GM19193 (cell line): ENCODE measurements around the gene DMRT1.

Experiments used
- POLR2A ChIP-seq: IDR thresholded peaks from 4 replicates; pipeline ENCODE4 v1.6.1; 2011; ENCODE audit not compliant: insufficient read depth, insufficient read length; ENCODE audit errors: extremely low read depth

DMRT1 gene

DNA sequence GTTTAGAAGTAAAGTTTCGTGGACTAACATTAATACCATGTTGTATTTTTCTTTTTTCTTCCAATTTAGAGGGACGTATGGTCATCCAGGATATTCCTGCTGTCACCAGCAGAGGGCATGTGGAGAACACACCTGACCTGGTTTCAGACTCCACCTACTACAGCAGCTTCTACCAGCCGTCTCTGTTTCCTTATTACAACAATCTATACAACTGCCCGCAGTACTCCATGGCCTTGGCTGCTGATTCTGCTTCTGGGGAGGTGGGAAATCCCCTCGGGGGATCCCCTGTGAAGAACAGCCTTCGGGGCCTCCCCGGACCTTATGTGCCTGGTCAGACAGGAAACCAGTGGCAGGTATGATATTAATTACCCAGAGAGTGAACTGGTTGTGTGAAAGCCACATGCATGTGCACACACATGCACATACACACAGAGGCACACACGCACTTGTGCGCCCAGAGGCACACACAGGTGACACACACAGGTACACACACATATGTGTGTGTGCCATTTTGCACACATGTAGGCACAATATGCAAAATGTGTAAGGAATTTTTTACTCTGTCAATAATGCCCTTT is 52.4 kb downstream of the DMRT1 start:
- no peak for TF ChIP-seq POLR2A

DNA sequence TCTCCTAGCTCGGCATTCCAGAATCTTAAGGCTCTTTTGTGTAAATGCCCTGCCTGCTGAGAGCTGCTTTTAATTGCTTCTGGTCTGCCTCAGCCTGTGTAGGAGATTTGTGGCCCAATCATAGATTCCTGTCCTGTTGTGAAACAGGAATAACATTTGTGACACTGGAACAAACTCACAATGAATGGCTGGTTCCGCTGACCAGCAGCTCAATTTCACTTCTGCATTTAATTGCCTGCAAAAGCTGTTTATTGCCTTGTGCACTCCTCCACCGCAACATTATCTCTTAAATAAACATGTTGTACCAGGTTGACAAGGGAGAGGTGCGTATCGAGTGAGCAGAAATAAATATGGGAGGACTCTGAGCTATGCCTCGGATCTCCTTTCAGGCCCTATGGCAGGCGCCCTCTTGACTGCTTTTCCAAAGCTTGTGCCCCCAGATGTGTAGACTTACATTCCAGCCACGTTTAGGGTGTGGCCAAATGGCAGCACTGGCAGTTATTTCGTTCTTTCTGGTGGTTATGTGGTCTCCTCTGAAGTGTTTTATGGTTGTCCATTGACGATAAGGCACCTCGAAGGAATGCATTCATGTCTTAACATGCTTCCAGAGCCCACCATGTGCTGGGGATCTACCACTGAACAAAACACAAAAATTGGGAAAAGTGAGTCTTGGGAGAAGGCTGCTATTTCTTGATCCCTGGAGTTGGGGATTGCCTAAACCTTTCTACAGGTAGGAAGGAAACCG is 58.1 kb downstream of the DMRT1 start:
- TF ChIP-seq POLR2A, result no peak

DNA sequence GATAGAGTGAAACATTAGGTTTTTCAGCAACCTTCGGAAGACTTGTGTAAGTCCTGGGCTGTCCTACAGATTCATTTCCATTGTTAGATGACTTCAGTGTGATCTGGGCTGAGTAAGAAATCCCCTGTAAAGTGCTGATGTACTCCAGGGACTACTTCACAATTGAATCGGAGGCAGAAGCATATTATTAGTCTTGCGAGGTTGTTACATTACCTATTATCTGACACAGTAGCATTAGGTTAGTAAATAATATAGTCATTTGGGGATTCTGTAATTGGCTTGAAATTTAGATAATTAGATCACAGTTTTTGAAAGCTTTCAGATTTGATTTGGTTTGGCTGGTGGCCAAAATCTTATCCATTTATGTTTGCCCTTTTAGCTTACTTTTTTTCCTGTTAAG is 62.4 kb downstream of the DMRT1 start:
- TF ChIP-seq POLR2A, result no peak

DNA sequence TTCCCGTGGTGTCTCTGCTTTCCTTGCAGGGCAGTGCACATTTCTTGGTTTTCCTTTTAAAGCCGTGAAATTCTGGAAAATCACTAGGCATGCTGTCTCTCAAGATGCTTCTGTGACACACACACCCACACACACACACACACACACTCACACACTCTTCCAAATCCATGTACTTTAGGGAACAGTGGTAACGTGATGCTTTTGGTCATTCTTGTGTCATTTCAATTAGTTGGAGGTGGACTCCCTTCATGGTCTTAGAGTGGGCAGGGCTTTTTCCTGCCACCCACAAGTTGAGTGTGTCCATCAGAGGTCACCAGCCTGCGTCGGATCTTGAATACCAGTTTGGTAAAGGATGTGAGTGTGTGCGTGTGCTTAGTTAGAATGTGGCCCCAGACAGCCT is 64.4 kb downstream of the DMRT1 start:
- no peak for TF ChIP-seq POLR2A

DNA sequence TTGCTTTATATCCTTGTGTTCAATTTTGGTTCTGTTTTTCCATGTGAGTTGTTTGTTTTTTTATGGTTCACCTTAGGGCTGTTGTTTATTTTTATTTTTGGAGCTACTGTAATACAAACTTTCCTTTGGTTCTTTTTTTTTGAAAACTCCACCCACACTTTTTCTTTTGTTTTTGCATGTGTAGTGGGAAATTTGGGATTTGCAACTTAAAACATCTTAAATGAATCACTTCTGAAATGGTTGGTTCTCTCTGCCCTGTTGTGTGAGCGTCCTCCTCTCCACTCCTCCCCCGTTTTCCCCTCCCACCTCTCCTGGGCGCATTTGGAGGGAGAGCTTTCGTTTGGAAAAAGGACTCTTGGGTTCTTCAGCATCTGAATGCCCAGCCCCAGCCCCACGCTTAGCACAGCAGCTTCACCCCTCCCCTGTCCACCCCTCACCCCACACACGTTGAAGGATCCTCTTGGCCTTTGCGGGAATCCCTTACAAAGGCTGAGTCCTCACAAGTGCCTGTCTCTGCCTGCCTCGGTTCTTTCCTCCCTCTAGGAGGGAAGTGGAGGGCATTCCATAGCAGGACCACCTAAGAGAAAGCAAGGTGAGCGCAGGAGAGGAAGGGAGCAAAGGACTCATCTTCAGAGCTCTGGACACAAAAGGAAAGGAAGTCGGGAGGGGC is 67.2 kb downstream of the DMRT1 start:
- TF ChIP-seq POLR2A, result no peak

DNA sequence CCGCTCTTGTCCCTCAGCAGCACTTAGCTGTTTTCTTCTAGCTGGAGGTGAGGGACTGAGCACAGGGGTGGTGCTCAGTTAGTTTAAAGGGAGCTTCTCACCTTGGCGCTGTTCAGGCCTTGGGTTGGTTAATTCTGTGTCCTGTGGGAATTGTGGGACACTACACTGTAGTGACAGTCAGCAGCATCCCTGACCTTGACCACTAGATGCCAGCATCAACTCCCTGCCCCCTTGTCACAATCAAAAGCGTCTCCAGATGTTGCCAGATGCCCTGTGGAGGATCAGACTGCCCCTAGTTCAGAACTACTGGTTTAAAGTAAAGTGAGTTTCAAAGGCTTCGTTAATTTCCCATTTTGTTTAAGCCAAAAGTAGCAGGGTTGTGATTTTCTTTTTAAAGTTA is 69.5 kb downstream of the DMRT1 start:
- no peak for TF ChIP-seq POLR2A

DNA sequence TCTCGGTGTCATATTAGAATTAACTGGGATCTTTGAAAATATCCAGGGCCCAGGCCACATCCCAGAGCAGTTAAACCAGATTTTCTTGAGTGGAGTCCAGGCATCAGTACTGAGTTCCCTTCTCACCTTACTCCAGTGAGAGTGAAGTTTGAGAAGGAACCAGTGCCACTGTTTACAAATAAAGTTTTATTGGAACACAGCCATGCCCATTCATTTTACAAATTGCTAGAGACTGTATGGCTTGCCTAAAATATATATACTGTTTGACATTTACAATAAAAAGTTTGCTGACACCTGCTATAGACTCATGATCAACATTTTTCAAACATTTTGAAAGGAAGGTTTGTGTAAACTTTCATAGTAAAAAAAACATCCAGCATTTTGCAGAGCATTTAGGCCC is 71.3 kb downstream of the DMRT1 start:
- TF ChIP-seq POLR2A, result no peak

DNA sequence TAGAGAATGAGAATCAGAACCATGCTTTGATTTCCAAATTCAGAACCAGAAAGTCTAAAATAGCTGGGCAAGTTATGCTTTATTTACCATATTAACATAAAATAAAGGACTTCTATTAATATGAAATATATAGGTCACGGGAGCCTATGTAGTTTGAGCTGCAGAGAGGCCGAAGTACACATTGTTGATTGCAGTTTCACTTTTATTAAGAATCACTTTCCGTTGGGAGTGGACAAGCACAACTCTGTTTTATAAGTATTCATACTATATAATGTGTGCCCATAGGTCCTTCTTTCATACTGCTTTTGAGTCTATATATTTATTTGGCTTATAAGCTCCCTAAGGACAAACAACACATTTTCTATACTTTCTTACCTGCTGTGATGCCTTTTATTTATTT is 76.2 kb downstream of the DMRT1 start:
- TF ChIP-seq POLR2A, result no peak

DNA sequence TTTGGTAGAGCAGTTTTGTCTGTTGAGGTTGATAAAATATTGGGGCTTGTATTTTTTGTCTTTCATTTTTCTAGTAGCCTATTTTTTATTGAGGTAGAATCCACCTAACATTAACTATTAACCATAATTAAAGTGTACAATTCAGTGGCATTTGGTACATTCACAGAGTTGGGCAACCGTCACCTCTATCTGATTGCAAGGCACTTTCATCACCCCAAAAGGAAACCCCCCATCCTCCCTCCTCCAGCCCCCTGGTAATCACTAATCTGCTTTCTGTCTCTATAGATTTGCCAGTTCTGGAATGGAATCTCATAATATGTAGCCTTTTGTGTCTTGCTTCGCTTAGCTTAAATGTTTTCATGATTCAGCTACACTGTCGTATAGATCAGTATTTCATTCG is 79.4 kb downstream of the DMRT1 start:
- TF ChIP-seq POLR2A, result no peak

DNA sequence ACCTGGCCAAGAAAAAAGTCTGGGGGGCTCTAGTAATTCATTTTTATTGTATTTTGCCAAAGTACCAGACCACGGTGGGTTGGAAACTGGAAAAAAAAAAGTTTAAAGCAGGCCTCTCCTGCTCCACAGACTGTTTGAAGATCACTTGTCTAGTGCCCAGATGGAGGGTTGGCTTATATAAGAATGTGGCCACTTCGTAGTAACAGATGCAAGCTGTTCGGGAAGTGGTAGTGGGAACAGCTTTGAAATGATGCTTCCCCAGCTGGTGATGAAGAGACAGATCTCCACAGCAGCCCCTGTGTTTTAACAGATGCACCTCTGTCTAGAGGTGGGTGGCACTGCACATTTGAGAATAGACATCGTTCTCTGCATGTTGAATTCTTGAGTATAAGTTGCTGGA is 80.7 kb downstream of the DMRT1 start:
- no peak for TF ChIP-seq POLR2A

DNA sequence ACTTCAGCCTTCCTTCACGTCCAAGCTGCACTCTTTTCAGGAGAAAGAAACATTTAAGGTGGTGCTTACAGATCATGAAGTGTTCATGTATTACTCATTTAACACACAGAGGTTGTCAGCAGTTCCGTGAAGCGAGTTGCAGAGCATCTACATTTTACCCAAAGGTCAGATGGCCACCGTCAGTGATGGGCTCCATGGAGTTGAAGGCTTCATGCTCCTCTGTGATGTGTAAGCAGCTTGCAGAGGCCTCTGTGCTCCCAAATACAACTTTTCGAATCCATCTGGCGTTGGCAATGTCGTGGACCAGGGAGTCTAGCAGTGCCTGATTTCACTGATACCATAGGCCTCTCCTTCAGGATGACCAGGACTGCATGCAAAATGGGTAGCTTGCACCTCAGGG is 81.2 kb downstream of the DMRT1 start:
- TF ChIP-seq POLR2A, result no peak

DNA sequence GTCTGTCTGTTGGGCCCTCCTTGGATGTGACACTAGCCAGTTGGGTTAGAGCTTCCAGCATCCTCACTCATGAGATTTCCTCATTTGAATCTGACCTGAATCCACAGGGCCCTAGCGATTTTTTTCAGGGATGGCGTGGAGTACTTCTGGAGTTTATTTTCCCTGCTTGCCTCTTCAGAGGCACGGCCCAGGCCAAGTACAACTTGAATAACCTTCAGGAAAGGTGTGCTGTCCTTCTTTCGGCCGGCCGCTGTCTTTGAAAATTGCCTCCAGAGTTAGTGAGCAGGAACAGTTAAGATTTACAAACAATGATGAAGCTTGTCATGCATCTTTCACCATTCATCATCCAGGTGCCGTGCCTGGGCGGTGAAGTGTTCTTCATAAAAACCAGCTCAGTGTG is 85.5 kb downstream of the DMRT1 start:
- no peak for TF ChIP-seq POLR2A

DNA sequence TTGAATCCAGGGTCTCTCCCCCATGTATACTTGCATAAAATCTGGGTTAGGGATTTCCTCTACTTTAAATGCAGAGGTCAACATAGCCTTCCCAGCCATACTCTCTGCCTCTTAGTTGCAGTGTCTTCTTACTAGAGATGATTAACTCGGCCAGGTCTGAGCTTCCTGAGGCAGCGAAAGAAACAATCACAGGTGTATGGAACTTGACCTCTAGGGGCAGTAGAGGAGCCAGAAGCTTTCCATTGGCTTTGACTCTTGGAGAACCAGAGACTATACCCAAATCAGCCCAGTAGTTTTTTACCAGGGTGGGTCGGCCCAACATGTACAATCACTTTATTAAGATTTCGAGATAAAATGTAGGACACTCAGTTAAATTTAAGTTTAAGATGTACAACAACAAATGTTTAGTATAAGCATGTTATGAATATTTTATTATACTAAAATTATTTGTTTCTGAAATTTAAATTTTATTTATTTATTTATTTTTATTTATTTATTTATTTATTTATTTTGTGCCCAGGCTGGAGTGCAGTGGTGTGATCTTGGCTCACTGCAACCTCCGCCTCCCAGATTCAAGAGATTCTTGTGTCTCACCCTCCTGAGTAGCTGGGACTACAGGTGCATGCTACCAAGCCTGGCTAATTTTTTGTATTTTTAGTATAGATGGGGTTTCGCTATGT is 87.0 kb downstream of the DMRT1 start:
- no peak for TF ChIP-seq POLR2A

DNA sequence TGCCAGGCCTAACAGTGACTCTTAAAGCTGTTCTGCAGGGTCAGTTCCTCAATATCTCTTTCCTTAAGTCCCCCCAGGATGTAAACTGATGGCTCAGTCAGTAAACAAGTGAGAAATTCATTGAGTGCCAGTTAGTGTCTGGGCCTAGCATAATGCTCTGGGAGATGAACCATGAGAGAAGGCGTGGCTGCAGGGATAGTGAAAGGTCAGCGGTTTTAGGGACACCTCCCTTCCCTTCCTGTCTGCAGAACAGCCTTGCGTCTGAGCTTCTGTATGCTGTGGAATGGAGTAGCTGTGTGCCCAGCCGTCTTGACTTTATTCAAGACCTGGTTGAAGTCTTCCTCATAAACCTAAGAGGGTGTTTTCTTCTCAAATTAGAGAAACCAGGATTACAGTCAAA is 88.2 kb downstream of the DMRT1 start:
- TF ChIP-seq POLR2A, result no peak

DNA sequence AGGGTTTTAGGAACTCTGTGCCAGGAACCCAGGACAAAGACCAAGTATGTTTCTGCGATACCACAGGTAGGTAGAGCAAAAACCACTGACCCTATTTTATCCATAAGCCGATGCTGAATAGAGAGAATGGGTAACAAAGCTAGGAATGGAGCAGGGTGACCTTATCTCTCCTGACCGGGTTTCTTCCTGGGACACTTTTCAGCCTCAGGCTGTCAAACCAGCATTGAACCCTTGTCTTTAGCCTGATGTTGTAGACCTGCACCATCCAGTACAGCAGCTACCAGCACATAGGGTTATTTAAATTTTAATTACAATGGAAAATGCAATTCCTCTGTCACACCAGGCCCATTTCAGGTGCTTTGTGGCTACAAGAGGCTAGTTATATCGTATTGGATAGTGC is 91.9 kb downstream of the DMRT1 start:
- no peak for TF ChIP-seq POLR2A
